ENCODE measurements around the gene THEM4. TPM values are rescaled to one million over a fixed set of nuclear protein-coding genes. Genes with fewer than 3 reads are reported as not detected.

THEM4 gene
- total and polyA plus RNA-seq, 2 experiments from 2014 or later: 13.4 to 20.4 TPM

DNA sequence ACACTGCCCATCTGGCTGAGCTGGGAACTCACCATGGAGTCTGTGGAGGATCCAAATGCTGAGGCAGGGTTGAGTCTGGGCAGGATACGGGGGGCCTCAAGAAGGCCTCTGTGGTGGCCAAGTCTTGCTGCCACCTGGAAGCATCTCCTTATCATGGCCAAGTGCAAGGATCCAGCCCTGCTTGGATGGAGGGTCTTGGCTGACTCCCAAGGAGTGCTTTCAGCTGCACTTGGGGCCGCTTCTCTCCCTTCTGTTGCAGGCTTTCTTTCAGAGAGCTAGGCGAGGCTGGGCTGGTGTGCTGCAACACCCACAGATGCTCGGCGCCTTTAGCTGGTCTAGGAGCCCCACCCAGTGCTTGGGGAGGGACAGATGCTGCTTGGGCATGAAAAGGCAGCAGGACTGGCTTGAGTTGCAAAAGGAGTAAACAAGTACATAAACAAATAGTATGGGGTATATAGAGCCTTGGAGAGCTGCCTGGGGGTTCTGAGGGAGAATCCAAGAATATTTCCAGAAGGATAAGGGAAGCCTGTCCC, 55.8 kb downstream of the THEM4 start, which contains the start of gene THEM5:
TSS of gene THEM5 (minus strand) at position 302 of the 533 bp plus-strand sequence. CDS start at position 155, 147 bp downstream.
- no peaks in the 10 kb centered on the region for H3K9me3 Mint-ChIP-seq
- DNase-seq (ENCODE audit: low spot score): no peak

DNA sequence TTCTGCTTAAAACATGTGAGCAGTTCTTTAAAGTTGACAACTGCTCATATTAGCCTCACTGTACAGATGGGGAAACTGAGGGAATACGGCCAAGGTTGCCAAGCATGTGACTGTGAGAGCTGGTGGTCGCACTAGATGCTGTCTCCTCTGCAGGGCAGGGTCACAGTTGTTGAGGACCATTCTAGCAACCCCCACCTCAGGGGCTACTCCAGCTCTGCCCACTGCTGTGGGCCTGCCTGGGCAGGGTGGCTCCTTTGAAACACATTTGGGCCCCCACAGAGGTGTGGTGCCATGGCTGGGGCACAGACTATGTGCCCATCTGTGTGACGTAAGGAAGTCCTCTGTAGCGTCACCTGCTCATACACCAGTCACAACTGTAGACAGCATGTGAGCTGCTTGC, 56.6 kb downstream of the THEM4 start:
- DNase-seq (ENCODE audit: low spot score) (no peak), ATAC-seq (no peak)
- Histone ChIP-seq H3K9me2 (ENCODE audit: insufficient read depth) (no peaks in the 10 kb centered on the region), H2AFZ (no peak overlapping the region), H3K79me2 (replicated peaks; ENCODE audit: insufficient read depth) (no peaks in the 10 kb centered on the region), H3F3A (replicated peaks; ENCODE audit: low read depth) (no peaks in the 10 kb centered on the region), H3K27me3 (ENCODE audit: insufficient read depth) (peaks cover 7% of the 10 kb centered on the region), H3K36me3 (ENCODE audit: insufficient read depth) (no peaks in the 10 kb centered on the region; the same call in 1 of the 2 replicates), H3K4me2 (no peak overlapping the region), H3K4me3 (no peak overlapping the region), H4K20me1 (replicated peaks; ENCODE audit: insufficient read depth) (no peaks in the 10 kb centered on the region), H3K4me1 (ENCODE audit: insufficient read depth) (no peaks in the 10 kb centered on the region), H3K27ac (ENCODE audit: low read depth) (no peak overlapping the region)
- H3K4me1 Mint-ChIP-seq: no peaks in the 10 kb centered on the region
- H3K36me3 Mint-ChIP-seq (ENCODE audit: low read depth): no peaks in the 10 kb centered on the region
- peaks cover 26% of the 10 kb centered on the region for H3K27me3 Mint-ChIP-seq (ENCODE audit: insufficient read depth, low read depth, poor library complexity)
- no peak overlapping the region for H3K27ac Mint-ChIP-seq
- no peaks in the 10 kb centered on the region for H3K9me3 Mint-ChIP-seq
- no peak overlapping the region for H3K4me3 Mint-ChIP-seq
- no peak for TF ChIP-seq EZH2phosphoT487 (IDR thresholded peaks at IDR 0.05; ENCODE audit: unreplicated experiment)
- no peak for TF ChIP-seq ZNF331 (CRISPR knock-in tag; IDR thresholded peaks at IDR 0.05; ENCODE audit: low read depth)
- TF ChIP-seq NANOG (IDR thresholded peaks at IDR 0.05; ENCODE audit: borderline replicate concordance): no peak

More for the DNA sequence above, 55.8 kb downstream of the THEM4 start, which contains the start of gene THEM5:
- Histone ChIP-seq H3K9me2 (ENCODE audit: insufficient read depth) (no peaks in the 10 kb centered on the region), H3K27me3 (ENCODE audit: insufficient read depth) (peaks cover 15% of the 10 kb centered on the region), H3K79me2 (replicated peaks; ENCODE audit: insufficient read depth) (no peaks in the 10 kb centered on the region), H3K36me3 (ENCODE audit: insufficient read depth) (no peaks in the 10 kb centered on the region; the same call in 1 of the 2 replicates), H3K27ac (ENCODE audit: low read depth) (no peak within 1 kb of the TSS), H3K4me2 (no peak within 1 kb of the TSS), H3K4me1 (ENCODE audit: insufficient read depth) (no peaks in the 10 kb centered on the region), H4K20me1 (replicated peaks; ENCODE audit: insufficient read depth) (no peaks in the 10 kb centered on the region), H3K4me3 (no peak within 1 kb of the TSS), H2AFZ (no peak within 1 kb of the TSS), H3F3A (replicated peaks; ENCODE audit: low read depth) (no peaks in the 10 kb centered on the region)
- peak in 1 of 2 experiments; percentile 20; a peak in 1 of 4 replicates for TF ChIP-seq CTCF (conservative IDR thresholded peaks at IDR 0.05; ENCODE audit: low read depth in 2 of 2)
- no peak for TF ChIP-seq EZH2 (IDR thresholded peaks at IDR 0.05; ENCODE audit: low read depth, unreplicated experiment)
- H3K4me1 Mint-ChIP-seq: no peaks in the 10 kb centered on the region
- H3K4me3 Mint-ChIP-seq: no peak within 1 kb of the TSS
- peak; percentile 47 for ATAC-seq
- H3K27me3 Mint-ChIP-seq (ENCODE audit: insufficient read depth, low read depth, poor library complexity): peaks cover 28% of the 10 kb centered on the region
- no peaks in the 10 kb centered on the region for H3K36me3 Mint-ChIP-seq (ENCODE audit: low read depth)
- no peak within 1 kb of the TSS for H3K27ac Mint-ChIP-seq

DNA sequence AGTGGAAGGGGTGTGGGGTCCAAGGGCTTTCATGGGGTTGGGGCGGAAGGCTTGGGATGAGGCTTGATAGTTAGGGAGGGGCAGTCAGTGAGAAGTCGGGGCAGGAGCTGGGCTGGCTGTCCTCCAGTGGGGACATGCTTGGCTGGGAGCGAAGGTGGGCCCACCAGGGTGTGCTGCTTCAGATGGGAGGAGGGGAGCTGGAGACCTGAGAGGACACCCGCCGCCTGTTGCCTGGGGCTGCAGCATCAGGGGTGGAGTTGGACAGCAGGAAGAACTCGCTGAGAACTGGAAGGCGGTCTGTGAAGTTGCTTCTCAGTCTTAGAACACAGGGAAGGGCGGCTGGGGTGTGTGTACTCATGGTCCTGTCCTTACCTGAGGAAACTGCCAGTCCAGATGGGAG, 57.4 kb downstream of the THEM4 start:
- no peak overlapping the region for H3K27ac Mint-ChIP-seq
- Histone ChIP-seq H3K36me3 (ENCODE audit: insufficient read depth) (no peaks in the 10 kb centered on the region), H3K79me2 (replicated peaks; ENCODE audit: insufficient read depth) (no peaks in the 10 kb centered on the region), H3K4me3 (no peak overlapping the region), H3K27ac (ENCODE audit: low read depth) (no peak overlapping the region), H3K4me2 (no peak overlapping the region), H3K9me2 (ENCODE audit: insufficient read depth) (no peaks in the 10 kb centered on the region), H4K20me1 (replicated peaks; ENCODE audit: insufficient read depth) (no peaks in the 10 kb centered on the region), H3K27me3 (ENCODE audit: insufficient read depth) (no peaks in the 10 kb centered on the region), H3F3A (replicated peaks; ENCODE audit: low read depth) (no peaks in the 10 kb centered on the region), H2AFZ (no peak overlapping the region), H3K4me1 (ENCODE audit: insufficient read depth) (no peaks in the 10 kb centered on the region)
- no peaks in the 10 kb centered on the region for H3K36me3 Mint-ChIP-seq (ENCODE audit: low read depth)
- DNase-seq (ENCODE audit: low spot score) (no peak), ATAC-seq (no peak)
- no peaks in the 10 kb centered on the region; the same call in 2 of the 3 replicates for H3K4me1 Mint-ChIP-seq
- peaks cover 21% of the 10 kb centered on the region for H3K27me3 Mint-ChIP-seq (ENCODE audit: insufficient read depth, low read depth, poor library complexity)
- no peak overlapping the region for H3K4me3 Mint-ChIP-seq
- TF ChIP-seq POLR2AphosphoS5 (IDR thresholded peaks at IDR 0.05; ENCODE audit: low read depth) (no peak), EZH2phosphoT487 (IDR thresholded peaks at IDR 0.05; ENCODE audit: unreplicated experiment) (no peak), NANOG (IDR thresholded peaks at IDR 0.05; ENCODE audit: borderline replicate concordance) (no peak), ETS1 (IDR thresholded peaks at IDR 0.05) (no peak), STAT1 (IDR thresholded peaks at IDR 0.05; ENCODE audit: unreplicated experiment) (no peak)
- no peaks in the 10 kb centered on the region for H3K9me3 Mint-ChIP-seq
